Neural cell (in vitro differentiated cells): Measurements from ENCODE around the gene ZDHHC14.

Experiments used
- CTCF ChIP-seq: fragments of 450-650 bp; IDR thresholded peaks from 2 replicates; pipeline ENCODE4 v1.5.1; 2014; ENCODE audit warnings: antibody characterized with exemption, mild to moderate bottlenecking, moderate library complexity; ENCODE audit not compliant: poor library complexity, severe bottlenecking
- POLR2AphosphoS5 ChIP-seq: IDR thresholded peaks from 2 replicates; pipeline ENCODE4 v1.6.1; 2012

GRCh38 chr6:157644043-157644810 is 263.2 kb downstream of the ZDHHC14 start:
- TF ChIP-seq CTCF (no peak), POLR2AphosphoS5 (no peak)
